Upper lobe of left lung (tissue), 6 donors: Measurements from ENCODE around the gene ARHGAP8. TPM values are rescaled to one million over a fixed set of nuclear protein-coding genes. Genes with fewer than 3 reads are reported as not detected.

Experiments used
- ATAC-seq, 2 donors: fragments of 200-7000 bp; cut with Tn5 transposase; one replicate each; pipeline ENCODE4 v1.9.1; 2022; ENCODE audit warnings: mild to moderate bottlenecking in 2 of 2, moderate library complexity in 2 of 2; ENCODE audit not compliant: low FRiP score in 2 of 2
- DNase-seq, 2 donors: peaks; one replicate each; pipeline ENCODE4 v3.0.0-alpha.2; 2019 to 2020
- H3K27ac ChIP-seq, 4 donors: fragments of 200-600 bp; sonication (generic); one replicate each; pipeline ENCODE4 v1.5.1; 2016 to 2019
- H3K27me3 ChIP-seq, 4 donors: fragments of 200-600 bp; sonication (generic); one replicate each; pipeline ENCODE4 v1.5.1; 2017 to 2019
- H3K36me3 ChIP-seq, 4 donors: fragments of 200-600 bp; sonication (generic); one replicate each; pipeline ENCODE4 v1.5.1; 2016 to 2019
- H3K4me1 ChIP-seq, 4 donors: fragments of 200-600 bp; sonication (generic); one replicate each; pipeline ENCODE4 v1.5.1; 2018 to 2019
- H3K4me3 ChIP-seq, 4 donors: fragments of 200-600 bp; sonication (generic); one replicate each; pipeline ENCODE4 v1.5.1; 2017 to 2019; ENCODE audit warnings: mild to moderate bottlenecking in 2 of 4, moderate library complexity in 1 of 4
- H3K9me3 ChIP-seq, 4 donors: fragments of 200-600 bp; sonication (generic); one replicate each; pipeline ENCODE4 v1.5.1; 2018 to 2019
- EP300 ChIP-seq, 4 donors: sonication (generic); formaldehyde crosslinking; IDR thresholded peaks; one replicate each; pipeline ENCODE4 v1.5.1; 2017; ENCODE audit warnings: antibody characterized with exemption in 4 of 4, control low read depth in 2 of 4
- POLR2A ChIP-seq, 4 donors: fragments of 450-650 bp; IDR thresholded peaks; one replicate each; pipeline ENCODE4 v1.5.1; 2016 to 2017; ENCODE audit warnings: antibody characterized with exemption in 4 of 4, mild to moderate bottlenecking in 2 of 4
- POLR2AphosphoS5 ChIP-seq, 2 donors: sonication (generic); formaldehyde crosslinking; IDR thresholded peaks; one replicate each; pipeline ENCODE4 v1.5.1; 2017; ENCODE audit warnings: antibody characterized with exemption in 2 of 2
- WGBS, 2 donors: methylation state at CpG; one replicate each; pipeline ENCODE4 v1.1.5; 2017 to 2018; 5-methylcytosine and 5-hydroxymethylcytosine counted together
- total RNA-seq, 6 donors: library from RNA; depleted of rRNA in 4 of 6; stranded (reverse); fragments of >200 nt in 4 of 6; gene quantifications; one replicate each; pipeline versions ENCODE4 v1.1.0 to v1.2.1, GENCODE V29; 2016 to 2021
- TF ChIP-seq, protein P1 (sequence below), 6 experiments: fragments of 450-650 bp in 4 of 6; fragments of 200-600 bp in 2 of 6; sonication (generic) in 2 of 6; IDR thresholded peaks; one replicate each; pipeline ENCODE4 v1.5.1; 2016 to 2019; ENCODE audit warnings: antibody characterized with exemption in 6 of 6
- donor health status: DM: no; HTN: no; CAD: no; lungs with moderate emphysema.
- donor health status: DM: no; HTN: yes; CAD: no; lungs with severe emphysema.

ARHGAP8 gene
- total RNA-seq, 6 donors from 2014 or later: 13.8 to 55.5 (median 22.7) TPM

DNA sequence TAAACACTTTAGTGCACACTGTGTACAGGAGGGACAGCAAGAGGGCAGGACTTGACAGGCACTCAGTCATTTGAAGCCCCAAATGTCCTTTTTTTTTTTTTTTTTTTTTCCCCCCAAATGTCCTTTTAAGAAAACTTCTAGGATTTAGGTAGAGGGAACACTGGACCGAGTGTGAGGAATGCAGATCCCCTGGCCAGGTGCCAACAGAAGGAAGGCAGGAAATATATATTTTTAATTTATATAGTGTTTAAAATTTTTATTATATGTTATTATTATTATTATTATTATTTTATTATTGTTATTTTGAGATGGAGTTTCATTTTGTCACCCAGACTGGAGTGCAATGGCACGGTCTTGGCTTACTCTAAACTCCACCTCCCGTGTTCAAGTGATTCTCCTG, 35.5 kb downstream of the ARHGAP8 start:
- H3K36me3 ChIP-seq: no peaks in the 10 kb centered on the region
- DNase-seq (no peak), ATAC-seq (no peak)
- no peaks in the 10 kb centered on the region for H3K9me3 ChIP-seq
- TF ChIP-seq EP300 (IDR thresholded peaks at IDR 0.05): no peak
- TF ChIP-seq POLR2A (IDR thresholded peaks at IDR 0.05): no peak
- no peak for TF ChIP-seq POLR2AphosphoS5 (IDR thresholded peaks at IDR 0.05)
- TF ChIP-seq, protein P1, sequence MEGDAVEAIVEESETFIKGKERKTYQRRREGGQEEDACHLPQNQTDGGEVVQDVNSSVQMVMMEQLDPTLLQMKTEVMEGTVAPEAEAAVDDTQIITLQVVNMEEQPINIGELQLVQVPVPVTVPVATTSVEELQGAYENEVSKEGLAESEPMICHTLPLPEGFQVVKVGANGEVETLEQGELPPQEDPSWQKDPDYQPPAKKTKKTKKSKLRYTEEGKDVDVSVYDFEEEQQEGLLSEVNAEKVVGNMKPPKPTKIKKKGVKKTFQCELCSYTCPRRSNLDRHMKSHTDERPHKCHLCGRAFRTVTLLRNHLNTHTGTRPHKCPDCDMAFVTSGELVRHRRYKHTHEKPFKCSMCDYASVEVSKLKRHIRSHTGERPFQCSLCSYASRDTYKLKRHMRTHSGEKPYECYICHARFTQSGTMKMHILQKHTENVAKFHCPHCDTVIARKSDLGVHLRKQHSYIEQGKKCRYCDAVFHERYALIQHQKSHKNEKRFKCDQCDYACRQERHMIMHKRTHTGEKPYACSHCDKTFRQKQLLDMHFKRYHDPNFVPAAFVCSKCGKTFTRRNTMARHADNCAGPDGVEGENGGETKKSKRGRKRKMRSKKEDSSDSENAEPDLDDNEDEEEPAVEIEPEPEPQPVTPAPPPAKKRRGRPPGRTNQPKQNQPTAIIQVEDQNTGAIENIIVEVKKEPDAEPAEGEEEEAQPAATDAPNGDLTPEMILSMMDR (IDR thresholded peaks at IDR 0.05): no peak
- WGBS, 2 donors: 75 to 77% methylated on average over 3 of the region's 3 CpGs
- H3K4me1 ChIP-seq: no peaks in the 10 kb centered on the region
- no peak overlapping the region for H3K27ac ChIP-seq
- H3K4me3 ChIP-seq: no peak overlapping the region
- no peaks in the 10 kb centered on the region for H3K27me3 ChIP-seq

- TF ChIP-seq, protein P1 (IDR thresholded peaks at IDR 0.05): no peak
- TF ChIP-seq POLR2AphosphoS5 (IDR thresholded peaks at IDR 0.05): no peak
- no peak for TF ChIP-seq EP300 (IDR thresholded peaks at IDR 0.05)
- TF ChIP-seq POLR2A (IDR thresholded peaks at IDR 0.05): no peak
- H3K4me3 ChIP-seq: no peak overlapping the region
- no peaks in the 10 kb centered on the region for H3K27me3 ChIP-seq
- no peak overlapping the region for H3K27ac ChIP-seq
- H3K9me3 ChIP-seq: no peaks in the 10 kb centered on the region
- 76 to 85% methylated on average over 10 of the region's 10 CpGs for WGBS, 2 donors
- no peak for ATAC-seq
- DNase-seq: no peak
- H3K36me3 ChIP-seq: no peaks in the 10 kb centered on the region
- no peaks in the 10 kb centered on the region for H3K4me1 ChIP-seq
These were observed 40.7 kb downstream of the ARHGAP8 start for GRCh38 chr22:44793106-44793505.

DNA sequence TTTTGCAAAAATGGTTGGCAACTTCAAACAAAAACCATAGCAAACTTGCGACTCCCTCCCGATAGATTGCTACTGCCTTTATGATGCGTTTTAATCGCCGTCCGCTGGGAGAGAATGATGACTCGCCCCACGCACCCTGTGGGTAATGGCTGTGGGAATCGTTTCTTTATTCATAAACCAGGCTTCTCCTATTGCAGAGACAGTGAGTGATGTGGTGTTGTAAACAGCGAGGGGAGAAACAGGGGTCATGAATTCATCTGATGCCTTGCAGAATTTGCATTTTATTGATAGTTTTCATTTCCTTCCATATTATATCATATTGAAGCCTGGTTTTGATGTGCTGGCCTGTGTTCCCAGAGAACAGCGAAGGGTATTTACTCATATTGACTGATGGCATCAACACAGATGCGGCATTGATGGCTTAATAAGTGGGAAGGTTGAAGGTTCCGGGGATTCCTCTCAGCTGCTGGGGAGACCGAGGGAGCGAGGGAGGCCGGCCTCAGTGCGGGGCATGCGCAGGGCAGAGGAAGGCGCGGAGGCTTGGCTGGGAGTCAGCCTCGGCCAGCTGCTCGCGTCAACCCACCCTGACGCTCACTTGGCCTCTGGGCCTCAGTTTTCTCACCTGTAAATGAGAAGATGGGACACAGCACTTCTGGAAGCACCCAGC, 41.3 kb downstream of the ARHGAP8 start:
- ATAC-seq (no peak), DNase-seq (no peak)
- Histone ChIP-seq H3K27me3 (no peaks in the 10 kb centered on the region), H3K4me3 (no peak overlapping the region), H3K9me3 (no peaks in the 10 kb centered on the region), H3K36me3 (no peaks in the 10 kb centered on the region), H3K4me1 (no peaks in the 10 kb centered on the region), H3K27ac (no peak overlapping the region)
- TF ChIP-seq, protein P1 (IDR thresholded peaks at IDR 0.05): no peak
- no peak for TF ChIP-seq POLR2A (IDR thresholded peaks at IDR 0.05)
- no peak for TF ChIP-seq EP300 (IDR thresholded peaks at IDR 0.05)
- no peak for TF ChIP-seq POLR2AphosphoS5 (IDR thresholded peaks at IDR 0.05)
- WGBS, 2 donors: 77 to 83% methylated on average over 21 to 24 of the region's 24 CpGs

GRCh38 chr22:44795701-44796630, 43.6 kb downstream of the ARHGAP8 start:
- no peaks in the 10 kb centered on the region for H3K27me3 ChIP-seq
- H3K27ac ChIP-seq: no peak overlapping the region
- no peaks in the 10 kb centered on the region for H3K9me3 ChIP-seq
- no peaks in the 10 kb centered on the region for H3K4me1 ChIP-seq
- 79% methylated on average over 4 to 17 of the region's 18 CpGs for WGBS, 2 donors
- DNase-seq: no peak
- H3K36me3 ChIP-seq: no peaks in the 10 kb centered on the region
- H3K4me3 ChIP-seq: no peak overlapping the region
- TF ChIP-seq EP300 (IDR thresholded peaks at IDR 0.05) (no peak), POLR2AphosphoS5 (IDR thresholded peaks at IDR 0.05) (no peak), POLR2A (IDR thresholded peaks at IDR 0.05) (no peak)
- TF ChIP-seq, protein P1 (IDR thresholded peaks at IDR 0.05): no peak
- no peak for ATAC-seq
